ENCODE results near the gene NAA20.

The NAA20 gene

GRCh38 chr20:19992996-19993908, 23.9 kb upstream of the NAA20 start:
- Histone ChIP-seq H3K27me3 (ENCODE audit: control insufficient read depth, insufficient read depth, low read length) (no peaks in the 10 kb centered on the region), H3K36me3 (ENCODE audit: control insufficient read depth, insufficient read depth, low read length) (no peaks in the 10 kb centered on the region), H3K4me1 (ENCODE audit: control insufficient read depth, insufficient read depth, low read length) (peaks cover 38% of the 10 kb centered on the region), H3K4me3 (ENCODE audit: low read depth, low read length) (peak overlapping the region; percentile 3; the same call in 1 of the 2 replicates), H3K27ac (ENCODE audit: low read depth, low read length) (peak overlapping the region; percentile 73; the same call in 1 of the 2 replicates), H3K9ac (ENCODE audit: low read length) (peak overlapping the region; percentile 65), H3K9me3 (ENCODE audit: control insufficient read depth, insufficient read depth, low read depth, low read length) (no peaks in the 10 kb centered on the region)

- Histone ChIP-seq H3K36me3 (ENCODE audit: control insufficient read depth, insufficient read depth, low read length) (no peaks in the 10 kb centered on the region), H3K4me1 (ENCODE audit: control insufficient read depth, insufficient read depth, low read length) (peaks cover 38% of the 10 kb centered on the region), H3K9ac (ENCODE audit: low read length) (peak overlapping the region; percentile 61), H3K27me3 (ENCODE audit: control insufficient read depth, insufficient read depth, low read length) (no peaks in the 10 kb centered on the region), H3K9me3 (ENCODE audit: control insufficient read depth, insufficient read depth, low read depth, low read length) (no peaks in the 10 kb centered on the region), H3K4me3 (ENCODE audit: low read depth, low read length) (no peak overlapping the region), H3K27ac (ENCODE audit: low read depth, low read length) (peak overlapping the region; percentile 6; the same call in 1 of the 2 replicates)
Observed at GRCh38 chr20:19993958-19994669, 23.0 kb upstream of the NAA20 start.

GRCh38 chr20:19995220-19995863, 21.8 kb upstream of the NAA20 start:
- Histone ChIP-seq H3K9me3 (ENCODE audit: control insufficient read depth, insufficient read depth, low read depth, low read length) (no peaks in the 10 kb centered on the region), H3K4me3 (ENCODE audit: low read depth, low read length) (no peak overlapping the region), H3K27ac (ENCODE audit: low read depth, low read length) (no peak overlapping the region), H3K27me3 (ENCODE audit: control insufficient read depth, insufficient read depth, low read length) (no peaks in the 10 kb centered on the region), H3K4me1 (ENCODE audit: control insufficient read depth, insufficient read depth, low read length) (peaks cover 38% of the 10 kb centered on the region), H3K9ac (ENCODE audit: low read length) (no peak overlapping the region), H3K36me3 (ENCODE audit: control insufficient read depth, insufficient read depth, low read length) (no peaks in the 10 kb centered on the region)

- H3K36me3 ChIP-seq (ENCODE audit: control insufficient read depth, insufficient read depth, low read length): no peaks in the 10 kb centered on the region
- no peak overlapping the region for H3K4me3 ChIP-seq (ENCODE audit: low read depth, low read length)
- H3K4me1 ChIP-seq (ENCODE audit: control insufficient read depth, insufficient read depth, low read length): peaks cover 38% of the 10 kb centered on the region
- no peaks in the 10 kb centered on the region for H3K27me3 ChIP-seq (ENCODE audit: control insufficient read depth, insufficient read depth, low read length)
- H3K9me3 ChIP-seq (ENCODE audit: control insufficient read depth, insufficient read depth, low read depth, low read length): no peaks in the 10 kb centered on the region
- no peak overlapping the region for H3K9ac ChIP-seq (ENCODE audit: low read length)
- no peak overlapping the region for H3K27ac ChIP-seq (ENCODE audit: low read depth, low read length)
Observed at GRCh38 chr20:19996222-19996621, 20.9 kb upstream of the NAA20 start.

GRCh38 chr20:19996917-19997316, 20.2 kb upstream of the NAA20 start:
- H3K4me1 ChIP-seq (ENCODE audit: control insufficient read depth, insufficient read depth, low read length): peaks cover 32% of the 10 kb centered on the region
- H3K9me3 ChIP-seq (ENCODE audit: control insufficient read depth, insufficient read depth, low read depth, low read length): no peaks in the 10 kb centered on the region
- no peak overlapping the region for H3K4me3 ChIP-seq (ENCODE audit: low read depth, low read length)
- H3K36me3 ChIP-seq (ENCODE audit: control insufficient read depth, insufficient read depth, low read length): no peaks in the 10 kb centered on the region
- H3K27me3 ChIP-seq (ENCODE audit: control insufficient read depth, insufficient read depth, low read length): no peaks in the 10 kb centered on the region
- no peak overlapping the region for H3K27ac ChIP-seq (ENCODE audit: low read depth, low read length)
- H3K9ac ChIP-seq (ENCODE audit: low read length): no peak overlapping the region

GRCh38 chr20:19998990-19999705, 18.0 kb upstream of the NAA20 start:
- Histone ChIP-seq H3K9ac (ENCODE audit: low read length) (no peak overlapping the region), H3K36me3 (ENCODE audit: control insufficient read depth, insufficient read depth, low read length) (no peaks in the 10 kb centered on the region), H3K4me3 (ENCODE audit: low read depth, low read length) (no peak overlapping the region), H3K9me3 (ENCODE audit: control insufficient read depth, insufficient read depth, low read depth, low read length) (no peaks in the 10 kb centered on the region), H3K4me1 (ENCODE audit: control insufficient read depth, insufficient read depth, low read length) (peaks cover 15% of the 10 kb centered on the region), H3K27me3 (ENCODE audit: control insufficient read depth, insufficient read depth, low read length) (no peaks in the 10 kb centered on the region), H3K27ac (ENCODE audit: low read depth, low read length) (no peak overlapping the region)

- peaks cover 16% of the 10 kb centered on the region; the same call in 1 of the 2 replicates for H3K4me1 ChIP-seq (ENCODE audit: control insufficient read depth, insufficient read depth, low read length)
- H3K9ac ChIP-seq (ENCODE audit: low read length): no peak overlapping the region
- no peaks in the 10 kb centered on the region for H3K27me3 ChIP-seq (ENCODE audit: control insufficient read depth, insufficient read depth, low read length)
- H3K36me3 ChIP-seq (ENCODE audit: control insufficient read depth, insufficient read depth, low read length): no peaks in the 10 kb centered on the region
- H3K9me3 ChIP-seq (ENCODE audit: control insufficient read depth, insufficient read depth, low read depth, low read length): no peaks in the 10 kb centered on the region
- no peak overlapping the region for H3K4me3 ChIP-seq (ENCODE audit: low read depth, low read length)
- no peak overlapping the region for H3K27ac ChIP-seq (ENCODE audit: low read depth, low read length)
Observed at GRCh38 chr20:20000211-20000968, 16.8 kb upstream of the NAA20 start.

- Histone ChIP-seq H3K9ac (ENCODE audit: low read length) (no peak overlapping the region), H3K9me3 (ENCODE audit: control insufficient read depth, insufficient read depth, low read depth, low read length) (no peaks in the 10 kb centered on the region), H3K27ac (ENCODE audit: low read depth, low read length) (no peak overlapping the region), H3K4me1 (ENCODE audit: control insufficient read depth, insufficient read depth, low read length) (peaks cover 9% of the 10 kb centered on the region; the same call in 1 of the 2 replicates), H3K36me3 (ENCODE audit: control insufficient read depth, insufficient read depth, low read length) (no peaks in the 10 kb centered on the region), H3K4me3 (ENCODE audit: low read depth, low read length) (no peak overlapping the region), H3K27me3 (ENCODE audit: control insufficient read depth, insufficient read depth, low read length) (no peaks in the 10 kb centered on the region)
Observed at GRCh38 chr20:20002101-20002998, 14.8 kb upstream of the NAA20 start.

- H3K4me1 ChIP-seq (ENCODE audit: control insufficient read depth, insufficient read depth, low read length): peaks cover 9% of the 10 kb centered on the region; the same call in 1 of the 2 replicates
- no peak overlapping the region for H3K27ac ChIP-seq (ENCODE audit: low read depth, low read length)
- H3K4me3 ChIP-seq (ENCODE audit: low read depth, low read length): no peak overlapping the region
- no peaks in the 10 kb centered on the region for H3K36me3 ChIP-seq (ENCODE audit: control insufficient read depth, insufficient read depth, low read length)
- no peaks in the 10 kb centered on the region for H3K9me3 ChIP-seq (ENCODE audit: control insufficient read depth, insufficient read depth, low read depth, low read length)
- H3K27me3 ChIP-seq (ENCODE audit: control insufficient read depth, insufficient read depth, low read length): no peaks in the 10 kb centered on the region
- H3K9ac ChIP-seq (ENCODE audit: low read length): no peak overlapping the region
Observed at GRCh38 chr20:20003031-20003954, 13.9 kb upstream of the NAA20 start.

Measured in HUES6 (cell line).